Omental fat pad (tissue), 4 donors: ENCODE data around the gene ACOT12. TPM values are rescaled to one million over a fixed set of nuclear protein-coding genes. Genes with fewer than 3 reads are reported as not detected.

Source experiments
- ATAC-seq: fragments of 150-250 bp; one replicate; pipeline ENCODE4 v1.9.1; 2016; ENCODE audit warnings: mild to moderate bottlenecking, moderate library complexity; ENCODE audit not compliant: low FRiP score
- DNase-seq: peaks from one replicate; pipeline ENCODE4 v3.0.0-alpha.2; 2019; ENCODE audit warnings: low spot score
- total RNA-seq, 4 donors: library from RNA; depleted of rRNA; stranded (reverse); fragments of >200 nt; gene quantifications; one replicate each; pipeline ENCODE4 v1.1.0, GENCODE V29; 2016
- TF ChIP-seq, protein P1 (sequence below), 3 donors: fragments of 450-650 bp; IDR thresholded peaks; one replicate each; pipeline ENCODE4 v1.5.1; 2016 to 2017; ENCODE audit warnings: antibody characterized with exemption in 3 of 3, mild to moderate bottlenecking in 3 of 3, moderate library complexity in 2 of 3

Gene ACOT12
- not detected for total RNA-seq

GRCh38 chr5:81393783-81394718 lies at the start of gene ACOT12:
Gene ACOT12 (minus strand): TSS chr5:81394134. CDS start chr5:81394114, 20 bp downstream.
- peak; percentile 41 for ATAC-seq
- DNase-seq: no peak
- TF ChIP-seq, protein P1, sequence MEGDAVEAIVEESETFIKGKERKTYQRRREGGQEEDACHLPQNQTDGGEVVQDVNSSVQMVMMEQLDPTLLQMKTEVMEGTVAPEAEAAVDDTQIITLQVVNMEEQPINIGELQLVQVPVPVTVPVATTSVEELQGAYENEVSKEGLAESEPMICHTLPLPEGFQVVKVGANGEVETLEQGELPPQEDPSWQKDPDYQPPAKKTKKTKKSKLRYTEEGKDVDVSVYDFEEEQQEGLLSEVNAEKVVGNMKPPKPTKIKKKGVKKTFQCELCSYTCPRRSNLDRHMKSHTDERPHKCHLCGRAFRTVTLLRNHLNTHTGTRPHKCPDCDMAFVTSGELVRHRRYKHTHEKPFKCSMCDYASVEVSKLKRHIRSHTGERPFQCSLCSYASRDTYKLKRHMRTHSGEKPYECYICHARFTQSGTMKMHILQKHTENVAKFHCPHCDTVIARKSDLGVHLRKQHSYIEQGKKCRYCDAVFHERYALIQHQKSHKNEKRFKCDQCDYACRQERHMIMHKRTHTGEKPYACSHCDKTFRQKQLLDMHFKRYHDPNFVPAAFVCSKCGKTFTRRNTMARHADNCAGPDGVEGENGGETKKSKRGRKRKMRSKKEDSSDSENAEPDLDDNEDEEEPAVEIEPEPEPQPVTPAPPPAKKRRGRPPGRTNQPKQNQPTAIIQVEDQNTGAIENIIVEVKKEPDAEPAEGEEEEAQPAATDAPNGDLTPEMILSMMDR (IDR thresholded peaks at IDR 0.05): no peak

GRCh38 chr5:81435023-81435422 lies 41.1 kb upstream of the ACOT12 start:
- ATAC-seq (no peak), DNase-seq (no peak)
- TF ChIP-seq, protein P1 (IDR thresholded peaks at IDR 0.05): no peak

DNA sequence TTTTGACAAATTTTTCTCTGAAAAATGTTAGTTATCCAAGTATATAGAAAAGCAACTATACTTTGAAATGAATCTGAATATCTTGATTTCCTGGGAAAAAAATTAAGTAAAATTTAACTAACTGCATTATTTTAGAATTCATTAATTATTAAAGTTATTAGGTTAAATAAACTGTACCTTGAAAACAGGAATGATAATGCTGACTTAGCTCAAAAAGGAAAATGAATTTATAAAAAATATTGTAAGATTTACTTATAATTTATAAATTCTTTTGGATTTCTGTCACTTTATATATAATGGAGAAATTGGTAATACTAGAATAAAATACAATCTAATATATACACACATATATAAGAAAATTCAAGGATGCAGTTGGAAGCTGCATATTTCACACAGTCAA lies 36.1 kb upstream of the ACOT12 start:
- DNase-seq (no peak), ATAC-seq (no peak)
- TF ChIP-seq, protein P1 (IDR thresholded peaks at IDR 0.05): no peak

DNA sequence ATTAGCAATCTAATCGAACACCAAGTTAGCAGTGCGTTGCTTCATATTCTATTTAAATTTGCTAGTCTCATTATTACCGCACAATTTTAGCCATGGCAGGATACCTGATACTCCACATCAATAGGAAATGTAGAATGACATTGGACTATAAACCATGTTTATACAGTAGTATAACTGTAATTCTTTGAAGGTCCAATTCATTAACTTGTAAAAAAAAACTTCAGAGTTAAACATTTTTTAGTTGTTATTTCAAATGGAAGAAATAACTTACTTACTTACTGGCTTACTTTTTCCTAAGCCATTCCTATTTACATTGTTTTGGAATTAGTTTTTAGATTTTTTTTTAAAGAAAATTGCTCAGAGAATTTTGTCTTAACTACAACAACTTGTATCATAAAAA lies 35.4 kb upstream of the ACOT12 start:
- ATAC-seq: no peak
- TF ChIP-seq, protein P1 (IDR thresholded peaks at IDR 0.05): no peak
- DNase-seq: no peak

DNA sequence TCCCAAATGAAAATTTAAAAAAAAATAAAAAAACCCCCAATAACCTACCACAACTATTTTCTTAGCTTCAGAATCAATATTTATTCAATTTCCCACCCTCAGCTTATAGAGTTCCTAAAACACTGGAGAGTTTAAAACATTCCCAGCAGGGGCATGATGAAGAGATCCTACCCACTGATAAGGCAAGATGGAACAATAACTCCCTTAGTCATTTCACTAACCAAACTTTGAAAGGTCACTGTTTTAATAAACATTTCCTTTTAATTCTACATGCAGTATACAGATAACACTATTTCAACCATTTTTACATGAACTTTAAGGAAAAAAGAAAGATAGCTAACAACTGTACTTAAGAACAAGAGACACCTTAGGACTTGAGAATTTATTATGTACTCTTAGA lies 34.9 kb upstream of the ACOT12 start:
- TF ChIP-seq, protein P1 (IDR thresholded peaks at IDR 0.05): no peak
- DNase-seq (no peak), ATAC-seq (no peak)

- ATAC-seq: no peak
- TF ChIP-seq, protein P1 (IDR thresholded peaks at IDR 0.05): no peak
- DNase-seq: no peak
These were observed 34.5 kb upstream of the ACOT12 start for GRCh38 chr5:81428446-81428845.

- no peak for DNase-seq
- no peak for ATAC-seq
- TF ChIP-seq, protein P1 (IDR thresholded peaks at IDR 0.05): no peak
These were observed 33.6 kb upstream of the ACOT12 start for GRCh38 chr5:81427566-81427965.
